LNCaP clone FGC (cell line): ENCODE measurements around the gene NUP160.

Experiments used
- DNase-seq: peaks from one replicate; pipeline ENCODE4 v3.0.0-alpha.2; 2011; ENCODE audit warnings: low read depth
- H3K4me3 ChIP-seq: 2 replicates; pipeline ENCODE4 v1.5.1; 2011; ENCODE audit warnings: mild to moderate bottlenecking, low read depth, low read length, control low read depth
- CTCF ChIP-seq: IDR thresholded peaks from 2 replicates; pipeline ENCODE4 v1.5.1; 2012; ENCODE audit warnings: mild to moderate bottlenecking; ENCODE audit not compliant: control insufficient read depth, insufficient read depth; ENCODE audit errors: extremely low read depth

Gene NUP160

GRCh38 chr11:47732271-47732670 lies 115.9 kb downstream of the NUP160 start:
- no peak overlapping the region for H3K4me3 ChIP-seq
- TF ChIP-seq CTCF: no peak
- no peak for DNase-seq

- DNase-seq: no peak
- H3K4me3 ChIP-seq: no peak overlapping the region
- no peak for TF ChIP-seq CTCF
These were observed 116.7 kb downstream of the NUP160 start for GRCh38 chr11:47731475-47731874.
